H9 (cell line): ENCODE measurements around the gene MPPE1. TPM values are rescaled to one million over a fixed set of nuclear protein-coding genes. Genes with fewer than 3 reads are reported as not detected.
A peak's percentile ranks its signal among the peaks of the same experiment; 100 is the strongest.

Experiments
- DNase-seq: peaks from one replicate; pipeline ENCODE4 v3.0.0-alpha.2; 2017
- H2AFZ ChIP-seq: one replicate; pipeline ENCODE4 v1.6.1; 2013; ENCODE audit warnings: mild to moderate bottlenecking, low read length, control low read depth, moderate library complexity
- H2AK5ac ChIP-seq: 2 replicates; pipeline ENCODE4 v1.6.1; 2013; ENCODE audit warnings: low read length, control low read depth, mixed read lengths; ENCODE audit not compliant: insufficient read length
- H2BK120ac ChIP-seq: one replicate; pipeline ENCODE4 v1.6.1; 2013; ENCODE audit warnings: low read depth, mild to moderate bottlenecking, low read length, control low read depth, inconsistent platforms; ENCODE audit not compliant: poor library complexity, severe bottlenecking
- H2BK12ac ChIP-seq: 2 replicates; pipeline ENCODE4 v1.6.1; 2013; ENCODE audit warnings: low read length, control low read depth, mixed read lengths, low read depth; ENCODE audit not compliant: insufficient read length
- H2BK15ac ChIP-seq: 2 replicates; pipeline ENCODE4 v1.6.1; 2013; ENCODE audit warnings: low read depth, low read length, control low read depth
- H2BK20ac ChIP-seq: one replicate; pipeline ENCODE4 v1.6.1; 2013; ENCODE audit warnings: low read depth, mild to moderate bottlenecking, low read length, control low read depth, inconsistent platforms; ENCODE audit not compliant: poor library complexity, severe bottlenecking
- H2BK5ac ChIP-seq: 2 replicates; pipeline ENCODE4 v1.6.1; 2013; ENCODE audit warnings: low read length, control low read depth, mixed read lengths; ENCODE audit not compliant: insufficient read length
- H3K14ac ChIP-seq: 2 replicates; pipeline ENCODE4 v1.6.1; 2013; ENCODE audit warnings: low read length, control low read depth; ENCODE audit not compliant: insufficient read depth
- H3K18ac ChIP-seq: 2 replicates; pipeline ENCODE4 v1.6.1; 2013; ENCODE audit warnings: low read depth, mild to moderate bottlenecking, mixed read lengths, low read length, control low read depth; ENCODE audit not compliant: insufficient read length
- H3K23ac ChIP-seq: 2 replicates; pipeline ENCODE4 v1.6.1; 2013; ENCODE audit warnings: low read length, control low read depth, mixed read lengths, low read depth; ENCODE audit not compliant: insufficient read length
- H3K23me2 ChIP-seq: 2 replicates; pipeline ENCODE4 v1.6.1; 2013; ENCODE audit warnings: low read depth, mild to moderate bottlenecking, mixed read lengths, low read length, control low read depth; ENCODE audit not compliant: insufficient read length, poor library complexity, severe bottlenecking
- H3K27ac ChIP-seq: 2 replicates; pipeline ENCODE4 v1.5.1; 2013; ENCODE audit warnings: low read length, control low read depth, mixed read lengths, low read depth; ENCODE audit not compliant: insufficient read length
- H3K27me3 ChIP-seq: 2 replicates; pipeline ENCODE4 v1.6.1; 2013; ENCODE audit warnings: low read length, control low read depth, inconsistent platforms; ENCODE audit not compliant: insufficient read depth
- H3K4ac ChIP-seq: 2 replicates; pipeline ENCODE4 v1.6.1; 2013; ENCODE audit warnings: low read depth, mild to moderate bottlenecking, control low read depth, inconsistent platforms, low read length, moderate library complexity
- H3K4me1 ChIP-seq: 2 replicates; pipeline ENCODE4 v1.6.1; 2013; ENCODE audit warnings: low read length, control low read depth, inconsistent platforms; ENCODE audit not compliant: insufficient read depth
- H3K4me2 ChIP-seq: 2 replicates; pipeline ENCODE4 v1.6.1; 2013; ENCODE audit warnings: low read length, control low read depth, mixed read lengths; ENCODE audit not compliant: insufficient read length, insufficient read depth
- H3K56ac ChIP-seq: 2 replicates; pipeline ENCODE4 v1.6.1; 2013; ENCODE audit warnings: low read depth, mild to moderate bottlenecking, mixed read lengths, low read length, control low read depth; ENCODE audit not compliant: insufficient read length
- H3K79me1 ChIP-seq: 2 replicates; pipeline ENCODE4 v1.6.1; 2013; ENCODE audit warnings: low read depth, mild to moderate bottlenecking, moderate library complexity, low read length, control low read depth, inconsistent platforms; ENCODE audit not compliant: insufficient read depth, poor library complexity, severe bottlenecking
- H3K79me2 ChIP-seq: 2 replicates; pipeline ENCODE4 v1.6.1; 2013; ENCODE audit warnings: low read length, control low read depth, inconsistent platforms; ENCODE audit not compliant: insufficient read depth
- H3K9ac ChIP-seq: 2 replicates; pipeline ENCODE4 v1.6.1; 2013; ENCODE audit warnings: low read length, control low read depth, mixed read lengths; ENCODE audit not compliant: insufficient read length; ENCODE audit errors: extremely low read depth
- H3K9me3 ChIP-seq: one replicate; pipeline ENCODE4 v1.6.1; 2013; ENCODE audit warnings: low read depth, low read length, inconsistent platforms; ENCODE audit not compliant: control insufficient read depth
- H3T11ph ChIP-seq: one replicate; pipeline ENCODE4 v1.6.1; 2013; ENCODE audit warnings: mild to moderate bottlenecking, low read length, control low read depth, inconsistent platforms
- H4K20me1 ChIP-seq: one replicate; pipeline ENCODE4 v1.6.1; 2013; ENCODE audit not compliant: control insufficient read depth, insufficient read length, insufficient read depth
- H4K5ac ChIP-seq: 2 replicates; pipeline ENCODE4 v1.6.1; 2013; ENCODE audit warnings: low read depth, mild to moderate bottlenecking, mixed read lengths, low read length, control low read depth; ENCODE audit not compliant: insufficient read length
- H4K8ac ChIP-seq: replicated peaks from 2 replicates; pipeline ENCODE4 v1.6.1; 2013; ENCODE audit warnings: low read length, control low read depth, mixed read lengths, low read depth; ENCODE audit not compliant: insufficient read length
- H4K91ac ChIP-seq: 2 replicates; pipeline ENCODE4 v1.6.1; 2013; ENCODE audit warnings: low read depth, mild to moderate bottlenecking, moderate library complexity, mixed read lengths, low read length, control low read depth; ENCODE audit not compliant: insufficient read length
- H3K27ac Mint-ChIP-seq, 3 experiments: 2 replicates in 2 of 3; 3 replicates in 1 of 3; pipeline ENCODE4 v1.8.0; 2020 to 2021; ENCODE audit warnings: mixed read lengths in 3 of 3, mild to moderate bottlenecking in 1 of 3, moderate library complexity in 1 of 3
- H3K27me3 Mint-ChIP-seq: 2 replicates; pipeline ENCODE4 v1.8.0; 2021; ENCODE audit warnings: low read depth, mild to moderate bottlenecking, moderate library complexity, mixed read lengths
- H3K36me3 Mint-ChIP-seq, 3 experiments: 2 replicates in 2 of 3; 3 replicates in 1 of 3; pipeline ENCODE4 v1.8.0; 2020 to 2021; ENCODE audit warnings: low read depth in 3 of 3, mixed read lengths in 3 of 3; ENCODE audit not compliant: insufficient read depth in 1 of 3
- H3K4me1 Mint-ChIP-seq, 2 experiments: 2 replicates each; pipeline ENCODE4 v1.8.0; 2020; ENCODE audit warnings: mixed read lengths in 2 of 2
- H3K4me3 Mint-ChIP-seq, 2 experiments: 2 replicates in 1 of 2; 3 replicates in 1 of 2; pipeline ENCODE4 v1.8.0; 2020 to 2021; ENCODE audit warnings: mild to moderate bottlenecking in 2 of 2, mixed read lengths in 2 of 2, moderate library complexity in 1 of 2
- H3K9me3 Mint-ChIP-seq, 2 experiments: 2 replicates in 1 of 2; 3 replicates in 1 of 2; pipeline ENCODE4 v1.8.0; 2020; ENCODE audit warnings: mild to moderate bottlenecking in 2 of 2, mixed read lengths in 2 of 2, moderate library complexity in 1 of 2
- CTCF ChIP-seq: fragments of 200-600 bp; sonication (generic); conservative IDR thresholded peaks from 3 replicates; pipeline ENCODE4 v1.8.0; 2021; ENCODE audit warnings: antibody characterized with exemption, mild to moderate bottlenecking
- WGBS: extraction: QIAGEN DNeasy Blood & Tissue Kit; methylation state at CpG from one replicate; pipeline ENCODE4 v1.1.7; 2013; ENCODE audit warnings: missing lambda C conversion rate, low lambda C conversion rate, mixed read lengths; ENCODE audit not compliant: insufficient read length; ENCODE audit errors: extremely low coverage; 5-methylcytosine and 5-hydroxymethylcytosine counted together
- total RNA-seq: library from RNA; stranded (reverse); gene quantifications from 2 replicates; pipeline ENCODE4 v1.2.1, GENCODE V29; 2021

The MPPE1 gene
- total RNA-seq, 1 experiment from 2014 or later = 13.2 TPM

- Histone ChIP-seq H3K18ac (no peak overlapping the region), H2AFZ (no peak overlapping the region), H3K27ac (no peak overlapping the region), H3K27me3 (no peaks in the 10 kb centered on the region), H2BK120ac (no peak overlapping the region), H3K56ac (no peak overlapping the region), H4K91ac (no peak overlapping the region), H3K4me1 (no peaks in the 10 kb centered on the region; the same call in 1 of the 2 replicates), H3K4ac (no peak overlapping the region), H3K79me2 (peaks cover 18% of the 10 kb centered on the region; the same call in 1 of the 2 replicates), H2BK5ac (no peak overlapping the region), H2BK20ac (no peak overlapping the region), H3T11ph (no peak overlapping the region), H2AK5ac (no peak overlapping the region), H4K20me1 (no peaks in the 10 kb centered on the region), H2BK12ac (no peak overlapping the region), H3K23ac (no peak overlapping the region), H3K14ac (no peak overlapping the region; the same call in 1 of the 2 replicates), H3K23me2 (peaks cover 10% of the 10 kb centered on the region), H4K5ac (no peak overlapping the region), H3K9me3 (no peaks in the 10 kb centered on the region), H3K79me1 (no peaks in the 10 kb centered on the region), H3K4me2 (peak overlapping the region; percentile 94), H2BK15ac (no peak overlapping the region), H4K8ac (no peak overlapping the region), H3K9ac (peak overlapping the region; percentile 36)
- WGBS = no CpG with 5 or more reads among the region's 10 CpGs
- DNase-seq = no peak
- Mint-ChIP-seq H3K4me1 (peaks cover 23 to 28% of the 10 kb centered on the region in 2 experiments), H3K27ac (peak overlapping the region; percentile 93 to 98 (median 94)), H3K4me3 (peak overlapping the region; percentile 100), H3K36me3 (peaks cover 2 to 4% (median 2%) of the 10 kb centered on the region in 3 experiments; a peak in 3 of 7 replicates), H3K9me3 (no peaks in the 10 kb centered on the region; a peak in 1 of 5 replicates), H3K27me3 (peaks cover 2% of the 10 kb centered on the region; the same call in 1 of the 2 replicates)
- no peak for TF ChIP-seq CTCF
These were observed 57.3 kb downstream of the MPPE1 start for GRCh38 chr18:11850821-11851145.
